NCI-H2171 (cell line): ENCODE measurements around the gene ARID3A.
A peak's percentile ranks its signal among the peaks of the same experiment; 100 is the strongest.
"Not testable (repeated sequence)": the region's sequence is repeated elsewhere in the genome, so short reads cannot be mapped to it uniquely, and the experiment has no call there.

ENCODE experiments used
- DNase-seq: peaks from one replicate; lab custom pipeline; 2025; lab: John Stamatoyannopoulos, UW

The ARID3A gene

DNA sequence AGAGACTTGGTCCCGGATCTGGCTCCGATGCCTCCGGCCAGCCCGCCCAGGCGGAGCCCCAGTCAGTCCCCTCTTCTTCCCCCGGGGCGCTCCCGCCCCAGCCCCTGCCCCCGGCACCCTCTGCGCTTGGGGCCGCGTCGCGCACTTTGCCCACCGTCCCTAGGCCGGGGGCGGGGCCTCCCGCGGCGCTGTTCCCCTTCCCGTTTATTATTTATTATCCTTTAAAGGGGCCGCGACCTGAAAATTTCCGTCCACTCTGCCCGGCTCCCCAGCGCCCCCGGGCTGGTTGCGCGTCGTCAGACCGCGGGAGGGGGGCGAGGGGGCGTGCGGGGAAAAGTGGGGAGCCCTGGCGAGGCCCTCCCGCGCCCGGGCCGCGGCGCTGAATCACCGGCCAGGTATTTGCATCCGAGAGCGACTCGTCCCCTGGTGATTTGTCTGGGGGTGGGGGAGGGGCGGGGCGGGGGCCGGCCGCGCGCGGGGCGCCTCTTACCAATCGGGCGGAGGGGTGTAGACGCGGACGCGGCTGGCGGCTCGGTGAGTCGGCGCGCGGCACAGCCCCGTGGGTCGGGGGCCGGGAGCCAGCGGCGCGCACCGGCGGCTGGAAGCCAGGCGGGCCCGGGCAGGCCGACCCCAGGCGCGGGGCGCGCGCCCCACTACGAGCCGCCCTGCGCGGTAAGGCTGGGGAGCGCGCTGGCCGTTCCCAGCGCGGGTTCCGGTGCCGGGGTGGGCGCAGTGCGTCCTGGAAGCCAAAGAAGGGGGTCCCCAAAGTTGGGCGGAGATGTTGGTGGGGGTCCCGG is at the start of gene ARID3A:
Gene ARID3A (plus strand): TSS at position 510 of the 797 bp plus-strand sequence. CDS start 3,494 bp downstream, outside the sequence.
- DNase-seq, result peak; percentile 84

DNA sequence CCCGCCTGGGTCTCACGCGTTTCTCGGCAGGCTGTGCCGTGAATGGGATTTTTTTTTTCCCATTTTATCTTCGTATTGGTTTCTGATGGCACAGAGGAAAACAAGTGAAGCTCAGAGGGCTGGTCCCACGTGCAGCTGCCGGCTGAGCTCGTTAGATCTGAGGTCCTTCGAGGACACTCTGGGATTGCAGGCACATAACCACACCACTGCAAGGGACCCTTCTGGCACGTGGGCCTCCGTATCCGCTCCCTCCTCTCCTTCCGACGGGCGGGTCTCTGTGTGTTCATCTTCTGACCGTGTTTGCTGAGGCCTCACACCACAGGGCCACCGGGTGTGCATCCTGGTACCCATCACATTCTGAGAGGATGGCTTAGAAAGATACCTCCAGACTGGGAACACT is 49.7 kb upstream of the ARID3A start:
- no peak for DNase-seq

DNA sequence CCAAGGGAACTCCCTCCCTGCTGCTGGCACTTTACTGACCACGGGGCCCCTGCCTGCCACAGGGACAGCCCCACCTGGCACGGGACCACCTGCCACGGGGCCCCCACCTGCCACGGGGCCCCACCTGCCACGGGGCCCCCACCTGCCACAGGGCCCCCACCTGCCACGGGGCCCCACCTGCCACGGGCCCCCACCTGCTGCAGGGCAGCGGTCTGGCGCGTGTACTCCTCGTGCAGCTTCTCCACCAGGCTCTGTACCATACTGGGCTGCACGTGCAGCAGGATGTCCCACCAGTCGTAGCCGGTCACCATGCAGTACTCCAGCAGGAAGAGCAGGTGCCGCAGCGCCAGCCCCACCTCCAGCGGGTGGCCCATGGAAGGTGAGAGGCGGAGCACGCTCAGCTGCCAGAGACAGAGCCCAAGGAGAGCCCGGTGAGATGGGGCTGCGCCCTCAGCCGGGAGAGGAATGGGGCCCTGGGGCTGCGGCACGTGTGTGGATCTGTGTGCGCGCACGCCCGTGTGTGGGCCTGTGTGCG is 49.0 kb upstream of the ARID3A start:
- no peak for DNase-seq

GRCh38 chr19:877992-878660 is 47.7 kb upstream of the ARID3A start:
- DNase-seq, result not testable (repeated sequence)

- not testable (repeated sequence) for DNase-seq
Observed at GRCh38 chr19:878751-879561, 46.9 kb upstream of the ARID3A start.

GRCh38 chr19:879711-880438 is 46.0 kb upstream of the ARID3A start:
- no peak for DNase-seq

DNA sequence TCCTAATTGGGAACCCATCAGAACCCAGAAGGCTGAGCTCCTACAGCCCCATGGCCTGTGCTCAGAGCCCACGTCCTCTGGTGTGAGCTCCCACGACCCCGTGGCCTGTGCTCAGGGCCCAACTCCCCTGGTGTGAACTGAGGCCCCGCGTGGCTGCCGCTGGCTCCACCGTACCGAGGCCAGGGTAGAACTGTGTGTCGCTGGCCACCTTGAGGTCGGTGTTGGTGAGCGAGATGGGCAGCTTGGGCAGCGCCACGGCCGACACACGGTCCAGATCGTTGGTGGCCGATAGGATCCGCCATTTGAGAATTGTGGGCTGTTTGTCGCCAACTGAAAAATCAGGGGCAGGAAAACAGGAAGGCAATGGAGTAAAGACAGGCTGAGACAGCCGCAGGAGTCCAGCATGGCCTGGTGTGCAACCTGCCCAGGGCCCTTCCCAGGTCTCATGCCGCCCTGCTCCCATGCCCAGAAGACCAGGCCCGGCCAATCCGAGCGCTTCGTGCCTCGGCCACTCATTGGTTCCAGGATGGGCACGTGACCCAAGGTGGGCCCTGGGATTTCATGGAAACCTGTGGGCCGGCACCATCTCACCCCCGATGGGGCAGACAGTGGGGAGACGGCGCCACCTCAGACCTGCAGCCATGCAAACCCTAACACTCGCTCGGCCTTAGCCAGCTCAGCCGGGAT is 44.3 kb upstream of the ARID3A start:
- DNase-seq, result no peak

- no peak for DNase-seq
Observed at GRCh38 chr19:882871-883497, 42.9 kb upstream of the ARID3A start.

DNA sequence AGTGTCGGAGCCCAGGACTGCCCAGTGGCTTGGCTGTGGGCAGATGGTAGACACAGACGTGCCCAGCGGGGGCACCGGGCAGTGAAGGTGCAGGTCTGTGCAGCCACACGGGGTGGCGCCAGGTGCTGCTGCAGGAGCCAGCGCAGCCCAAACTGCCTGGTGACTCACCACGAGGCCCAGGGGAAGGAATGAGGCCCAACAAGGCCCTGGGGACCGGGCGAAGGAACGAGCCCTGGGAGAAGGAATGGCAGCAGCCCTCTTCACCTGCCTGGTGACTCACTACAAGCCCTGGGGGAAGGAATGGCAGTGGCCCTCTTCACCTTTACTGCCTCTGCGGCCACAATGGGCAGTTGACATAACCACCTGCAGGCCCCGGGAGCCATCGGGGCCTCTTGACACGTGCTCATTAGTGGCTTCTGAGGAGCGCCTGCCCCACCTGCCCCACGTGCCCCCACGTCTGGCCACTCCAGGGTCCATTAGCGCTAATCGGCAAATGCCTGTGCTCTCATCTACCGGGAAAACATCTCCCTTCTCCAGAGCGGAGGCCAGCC is 42.1 kb upstream of the ARID3A start:
- DNase-seq, result peak; percentile 31

DNA sequence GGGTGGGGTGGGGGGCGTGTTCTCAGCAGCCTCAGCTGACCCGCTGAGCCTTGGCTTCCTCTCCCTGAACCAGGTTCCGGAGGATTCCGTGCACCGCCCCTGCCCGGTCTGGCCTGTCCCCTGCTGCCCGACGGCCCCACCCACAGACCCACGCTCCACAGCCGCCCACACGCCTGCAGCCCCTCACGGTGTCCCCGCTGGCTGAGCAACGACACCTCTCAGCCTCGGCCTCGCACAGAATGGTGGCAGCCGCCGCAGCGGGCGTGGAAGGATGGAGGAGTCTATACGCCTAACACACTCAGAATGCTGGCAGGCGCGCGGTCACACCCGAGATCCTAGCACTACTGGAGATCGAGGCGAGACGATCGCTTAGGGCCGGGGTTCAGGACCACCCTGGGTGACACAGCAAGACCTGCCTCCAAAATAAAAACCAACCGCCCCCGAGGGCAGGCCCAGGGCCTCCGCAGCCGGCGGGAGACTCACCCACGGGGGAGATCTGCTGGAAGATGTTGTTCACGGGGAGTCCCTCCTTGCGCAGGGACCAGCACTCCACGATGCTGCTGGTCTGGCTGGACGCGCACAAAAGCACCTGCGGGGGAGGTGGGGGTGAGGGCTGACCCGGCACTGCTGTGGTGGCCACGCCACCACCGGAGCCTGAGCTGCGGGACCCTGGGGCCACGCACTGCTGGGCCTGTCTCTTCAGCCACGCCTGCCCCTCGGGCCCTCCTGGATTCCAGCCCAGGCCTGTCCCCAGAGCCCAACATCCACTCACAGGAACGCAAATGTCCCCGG is 41.2 kb upstream of the ARID3A start:
- no peak for DNase-seq

DNA sequence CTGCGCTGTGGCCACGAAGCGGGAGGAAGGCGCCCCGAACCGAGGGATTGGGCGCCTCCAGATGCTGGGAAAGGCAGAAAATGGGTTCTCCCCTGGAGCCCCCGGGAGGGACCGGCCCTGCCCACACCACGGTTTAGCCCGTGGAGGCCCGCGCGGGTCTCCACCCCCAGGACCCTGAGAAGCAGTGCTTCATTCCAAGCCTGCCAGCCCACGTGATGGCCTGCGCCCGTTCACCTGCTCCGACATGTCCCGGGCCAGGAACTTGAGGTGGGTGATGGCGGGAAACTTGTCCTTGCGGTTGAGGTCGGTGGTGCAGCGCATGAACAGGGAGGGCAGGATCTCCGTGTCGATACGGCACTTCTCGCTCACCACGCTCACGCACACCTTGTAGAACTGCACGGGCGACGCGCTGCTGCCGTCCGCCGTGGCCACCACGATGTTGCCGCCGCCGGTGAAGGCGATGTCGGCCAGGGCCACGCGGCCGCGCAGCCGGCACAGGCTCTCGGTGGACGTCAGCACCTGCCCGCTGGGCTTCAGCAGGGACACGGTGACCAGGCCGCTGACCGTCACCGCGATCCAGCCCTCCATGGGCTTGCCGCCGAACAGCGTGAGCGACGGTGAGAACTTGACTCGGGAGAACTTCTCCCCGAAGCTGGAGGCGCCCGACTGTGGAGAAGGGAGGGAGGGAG is 40.2 kb upstream of the ARID3A start:
- DNase-seq, result no peak

GRCh38 chr19:887072-887471 is 38.8 kb upstream of the ARID3A start:
- no peak for DNase-seq

GRCh38 chr19:887599-887998 is 38.2 kb upstream of the ARID3A start:
- no peak for DNase-seq

- DNase-seq, result no peak
Observed at GRCh38 chr19:888581-889385, 37.1 kb upstream of the ARID3A start.

- DNase-seq, result no peak
Observed at GRCh38 chr19:889662-890295, 36.1 kb upstream of the ARID3A start.

GRCh38 chr19:890831-891230 is 35.0 kb upstream of the ARID3A start:
- no peak for DNase-seq

DNA sequence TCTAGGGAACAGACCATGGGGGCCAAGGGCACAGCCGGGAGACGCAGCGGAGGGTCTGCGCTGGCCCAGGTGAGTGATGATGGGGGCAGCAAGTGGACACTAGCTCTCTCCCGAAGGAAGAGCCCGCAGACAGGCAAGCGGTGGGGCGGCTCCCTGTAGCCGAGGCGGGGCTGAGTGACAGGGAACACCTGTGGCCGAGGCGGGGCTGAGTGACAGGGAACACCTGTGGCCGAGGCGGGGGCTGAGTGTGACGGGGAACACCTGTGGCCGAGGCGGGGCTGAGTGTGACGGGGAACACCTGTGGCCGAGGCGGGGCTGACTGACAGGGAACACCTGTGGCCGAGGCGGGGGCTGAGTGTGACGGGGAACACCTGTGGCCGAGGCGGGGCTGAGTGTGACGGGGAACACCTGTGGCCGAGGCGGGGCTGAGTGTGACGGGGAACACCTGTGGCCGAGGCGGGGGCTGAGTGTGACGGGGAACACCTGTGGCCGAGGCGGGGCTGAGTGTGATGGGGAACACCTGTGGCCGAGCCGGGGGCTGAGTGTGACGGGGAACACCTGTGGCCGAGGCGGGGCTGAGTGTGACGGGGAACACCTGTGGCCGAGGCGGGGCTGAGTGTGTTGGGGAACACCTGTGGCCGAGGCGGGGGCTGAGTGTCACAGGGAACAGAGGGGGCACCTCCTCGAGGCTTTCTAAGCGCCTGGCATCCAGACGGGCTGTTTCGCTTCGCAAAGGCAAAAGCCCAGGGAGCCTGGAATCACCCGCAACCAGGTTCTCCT is 34.2 kb upstream of the ARID3A start:
- not testable (repeated sequence) for DNase-seq
